Lung (tissue), 12 donors: ENCODE data around the gene RHOT1. TPM values are rescaled to one million over a fixed set of nuclear protein-coding genes. Genes with fewer than 3 reads are reported as not detected.

Source experiments
- ATAC-seq: fragments of 200-7000 bp; cut with Tn5 transposase; one replicate; pipeline ENCODE4 v1.9.1; 2020; ENCODE audit warnings: moderate number of reproducible peaks; ENCODE audit not compliant: insufficient read depth, low FRiP score
- DNase-seq, 3 donors: peaks; one replicate each; pipeline ENCODE4 v3.0.0-alpha.2; 2013 to 2017
- H3K27ac ChIP-seq, 2 donors: one replicate each; pipeline ENCODE4 v1.5.1; 2013; ENCODE audit warnings: mild to moderate bottlenecking in 2 of 2, moderate library complexity in 2 of 2, control low read depth in 1 of 2, inconsistent platforms in 1 of 2, low read depth in 1 of 2, low read length in 1 of 2
- H3K27me3 ChIP-seq, 3 donors: one replicate each; pipeline ENCODE4 v1.5.1; 2013; ENCODE audit warnings: low read length in 2 of 3; ENCODE audit not compliant: control insufficient read depth in 3 of 3, insufficient read depth in 3 of 3
- H3K36me3 ChIP-seq, 4 donors: one replicate each; pipeline ENCODE4 v1.5.1; 2013; ENCODE audit warnings: low read length in 4 of 4, mild to moderate bottlenecking in 1 of 4, moderate library complexity in 1 of 4; ENCODE audit not compliant: control insufficient read depth in 4 of 4, insufficient read depth in 4 of 4
- H3K4me1 ChIP-seq, 5 donors: one replicate each; pipeline ENCODE4 v1.5.1; 2013; ENCODE audit warnings: low read length in 5 of 5, mild to moderate bottlenecking in 2 of 5, moderate library complexity in 1 of 5; ENCODE audit not compliant: control insufficient read depth in 5 of 5, insufficient read depth in 5 of 5
- H3K4me3 ChIP-seq: one replicate; pipeline ENCODE4 v1.5.1; 2013; ENCODE audit warnings: mild to moderate bottlenecking, control low read depth, moderate library complexity
- H3K9ac ChIP-seq, 2 donors: one replicate each; pipeline ENCODE4 v1.5.1; 2013; ENCODE audit warnings: low read length in 2 of 2, control low read depth in 1 of 2; ENCODE audit not compliant: insufficient read depth in 1 of 2
- H3K9me3 ChIP-seq, 4 donors: one replicate each; pipeline ENCODE4 v1.5.1; 2013; ENCODE audit warnings: low read length in 3 of 4, mild to moderate bottlenecking in 1 of 4, moderate library complexity in 1 of 4; ENCODE audit not compliant: control insufficient read depth in 4 of 4, insufficient read depth in 3 of 4
- CTCF ChIP-seq: IDR thresholded peaks from 2 replicates; pipeline ENCODE4 v1.5.1; 2012; ENCODE audit warnings: mild to moderate bottlenecking; ENCODE audit errors: control extremely low read depth, extremely low read depth
- WGBS, 2 donors: extraction: QIAGEN DNeasy Blood & Tissue Kit; methylation state at CpG; one replicate each; pipeline ENCODE4 v1.1.7; 2013; 5-methylcytosine and 5-hydroxymethylcytosine counted together
- polyA plus RNA-seq, 2 donors: library from polyadenylated mRNA; stranded (reverse); fragments of 200-250 nt; gene quantifications; one replicate each; pipeline ENCODE4 v1.2.1, GENCODE V29; 2013
- total RNA-seq, 2 donors: library from RNA; depleted of rRNA in 1 of 2; stranded (reverse); fragments of >200 nt in 1 of 2; gene quantifications; one replicate each; pipeline ENCODE4 v1.2.1, GENCODE V29; 2014 to 2021
- donor health status: control.
- donor health status: control.
- donor health status: Bipolar disorder and iron deficiency.
- donor health status: healthy.
- donor health status: DM: yes; HTN: yes; CAD: no.

The RHOT1 gene
- total and polyA plus RNA-seq, 4 donors: 28.5 to 90.5 (median 44.9) TPM

GRCh38 chr17:32266389-32267301, 124.3 kb downstream of the RHOT1 start:
- 1% methylated on average over 59 to 78 of the region's 78 CpGs for WGBS, 2 donors
- TF ChIP-seq CTCF: no peak
- Histone ChIP-seq H3K36me3 (no peaks in the 10 kb centered on the region), H3K9me3 (no peaks in the 10 kb centered on the region), H3K4me1 (peaks cover 0 to 35% (median 5%) of the 10 kb centered on the region in 5 donors), H3K9ac (no peak overlapping the region), H3K4me3 (peak overlapping the region; percentile 49), H3K27me3 (peaks cover 0 to 41% (median 7%) of the 10 kb centered on the region in 3 donors), H3K27ac (no peak overlapping the region)
- peak in 2 of 3 donors; percentile 14 to 38 for DNase-seq
- ATAC-seq: no peak

GRCh38 chr17:32267690-32268205, 125.4 kb downstream of the RHOT1 start:
- Histone ChIP-seq H3K9me3 (no peaks in the 10 kb centered on the region), H3K27ac (no peak overlapping the region), H3K27me3 (peaks cover 0 to 41% (median 7%) of the 10 kb centered on the region in 3 donors), H3K4me3 (no peak overlapping the region), H3K36me3 (no peaks in the 10 kb centered on the region), H3K9ac (no peak overlapping the region), H3K4me1 (peaks cover 0 to 32% (median 5%) of the 10 kb centered on the region in 5 donors)
- no peak for TF ChIP-seq CTCF
- ATAC-seq (peak; percentile 58), DNase-seq (peak in 1 of 3 donors; percentile 14)
- 10 to 13% methylated on average over 10 of the region's 10 CpGs for WGBS, 2 donors

GRCh38 chr17:32268734-32269288, 126.5 kb downstream of the RHOT1 start:
- DNase-seq (no peak), ATAC-seq (no peak)
- 73 to 95% methylated on average over 7 of the region's 7 CpGs for WGBS, 2 donors
- no peak overlapping the region for H3K4me3 ChIP-seq
- H3K27me3 ChIP-seq: peaks cover 0 to 39% (median 7%) of the 10 kb centered on the region in 3 donors
- H3K9me3 ChIP-seq: no peaks in the 10 kb centered on the region
- H3K36me3 ChIP-seq: no peaks in the 10 kb centered on the region
- H3K27ac ChIP-seq: no peak overlapping the region
- no peak overlapping the region for H3K9ac ChIP-seq
- H3K4me1 ChIP-seq: peaks cover 0 to 32% (median 5%) of the 10 kb centered on the region in 5 donors
- TF ChIP-seq CTCF: no peak
